Activated naive CD4-positive, alpha-beta T cell treated with anti-CD3 and anti-CD28 coated beads, Interleukin-2, amount 50 U/mL, for 24 hours (primary cell): ENCODE results near the gene SSH2.
"Not testable (repeated sequence)": the region's sequence is repeated elsewhere in the genome, so short reads cannot be mapped to it uniquely, and the experiment has no call there.

ENCODE experiments used
- H3K27ac Mint-ChIP-seq: one replicate; pipeline ENCODE4 v1.8.0; 2021; ENCODE audit warnings: mild to moderate bottlenecking, mixed read lengths
- H3K27me3 Mint-ChIP-seq: one replicate; pipeline ENCODE4 v1.8.0; 2021; ENCODE audit warnings: mixed read lengths
- H3K36me3 Mint-ChIP-seq: one replicate; pipeline ENCODE4 v1.8.0; 2021; ENCODE audit warnings: mixed read lengths
- H3K4me1 Mint-ChIP-seq: one replicate; pipeline ENCODE4 v1.8.0; 2021; ENCODE audit warnings: mixed read lengths
- H3K4me3 Mint-ChIP-seq: one replicate; pipeline ENCODE4 v1.8.0; 2021; ENCODE audit warnings: mild to moderate bottlenecking, mixed read lengths
- H3K9me3 Mint-ChIP-seq: one replicate; pipeline ENCODE4 v1.8.0; 2021; ENCODE audit warnings: mixed read lengths

SSH2 gene

GRCh38 chr17:29663155-29663554, 266.9 kb downstream of the SSH2 start:
- H3K4me3 Mint-ChIP-seq, result no peak overlapping the region
- peak overlapping the region; percentile 76 for H3K27ac Mint-ChIP-seq
- H3K4me1 Mint-ChIP-seq, result peaks cover 61% of the 10 kb centered on the region
- no peaks in the 10 kb centered on the region for H3K9me3 Mint-ChIP-seq
- H3K36me3 Mint-ChIP-seq, result peaks cover 23% of the 10 kb centered on the region
- no peaks in the 10 kb centered on the region for H3K27me3 Mint-ChIP-seq

- peaks cover 51% of the 10 kb centered on the region for H3K4me1 Mint-ChIP-seq
- no peaks in the 10 kb centered on the region for H3K27me3 Mint-ChIP-seq
- H3K9me3 Mint-ChIP-seq, result no peaks in the 10 kb centered on the region
- H3K4me3 Mint-ChIP-seq, result peak overlapping the region; percentile 3
- peak overlapping the region; percentile 88 for H3K27ac Mint-ChIP-seq
- peaks cover 16% of the 10 kb centered on the region for H3K36me3 Mint-ChIP-seq
Measured at GRCh38 chr17:29661213-29661612, 268.8 kb downstream of the SSH2 start.

- peaks cover 38% of the 10 kb centered on the region for H3K4me1 Mint-ChIP-seq
- no peaks in the 10 kb centered on the region for H3K9me3 Mint-ChIP-seq
- peak overlapping the region; percentile 36 for H3K4me3 Mint-ChIP-seq
- H3K27ac Mint-ChIP-seq, result peak overlapping the region; percentile 46
- H3K36me3 Mint-ChIP-seq, result peaks cover 19% of the 10 kb centered on the region
- H3K27me3 Mint-ChIP-seq, result no peaks in the 10 kb centered on the region
Measured at GRCh38 chr17:29659155-29659554, 270.9 kb downstream of the SSH2 start.

GRCh38 chr17:29655323-29655722, 274.7 kb downstream of the SSH2 start:
- H3K27me3 Mint-ChIP-seq, result no peaks in the 10 kb centered on the region
- peak overlapping the region; percentile 74 for H3K27ac Mint-ChIP-seq
- no peak overlapping the region for H3K4me3 Mint-ChIP-seq
- H3K4me1 Mint-ChIP-seq, result peaks cover 22% of the 10 kb centered on the region
- peaks cover 11% of the 10 kb centered on the region for H3K36me3 Mint-ChIP-seq
- H3K9me3 Mint-ChIP-seq, result no peaks in the 10 kb centered on the region

- no peaks in the 10 kb centered on the region for H3K27me3 Mint-ChIP-seq
- H3K36me3 Mint-ChIP-seq, result peaks cover 15% of the 10 kb centered on the region
- H3K4me1 Mint-ChIP-seq, result peaks cover 15% of the 10 kb centered on the region
- H3K27ac Mint-ChIP-seq, result no peak overlapping the region
- H3K4me3 Mint-ChIP-seq, result no peak overlapping the region
- no peaks in the 10 kb centered on the region for H3K9me3 Mint-ChIP-seq
Measured at GRCh38 chr17:29653995-29654714, 275.9 kb downstream of the SSH2 start.

- Mint-ChIP-seq H3K36me3 (peaks cover 16% of the 10 kb centered on the region), H3K27ac (peak overlapping the region; percentile 4), H3K4me3 (no peak overlapping the region), H3K9me3 (no peaks in the 10 kb centered on the region), H3K4me1 (peaks cover 10% of the 10 kb centered on the region), H3K27me3 (no peaks in the 10 kb centered on the region)
Measured at GRCh38 chr17:29652976-29653375, 277.1 kb downstream of the SSH2 start.

GRCh38 chr17:29651913-29652312, 278.1 kb downstream of the SSH2 start:
- not testable (repeated sequence) for H3K4me1 Mint-ChIP-seq, H3K27me3 Mint-ChIP-seq, H3K4me3 Mint-ChIP-seq, H3K27ac Mint-ChIP-seq, H3K9me3 Mint-ChIP-seq
- H3K36me3 Mint-ChIP-seq, result peaks cover 16% of the 10 kb centered on the region

- Mint-ChIP-seq H3K36me3 (peaks cover 7% of the 10 kb centered on the region), H3K4me3 (no peak overlapping the region), H3K4me1 (peaks cover 9% of the 10 kb centered on the region), H3K9me3 (no peaks in the 10 kb centered on the region), H3K27ac (peak overlapping the region; percentile 79), H3K27me3 (no peaks in the 10 kb centered on the region)
Measured at GRCh38 chr17:29650396-29650795, 279.6 kb downstream of the SSH2 start.

GRCh38 chr17:29649359-29649758, 280.7 kb downstream of the SSH2 start:
- H3K4me1 Mint-ChIP-seq, result peaks cover 16% of the 10 kb centered on the region
- H3K27me3 Mint-ChIP-seq, result no peaks in the 10 kb centered on the region
- peaks cover 8% of the 10 kb centered on the region for H3K36me3 Mint-ChIP-seq

GRCh38 chr17:29648005-29648404, 282.0 kb downstream of the SSH2 start:
- Mint-ChIP-seq H3K9me3 (no peaks in the 10 kb centered on the region), H3K36me3 (peaks cover 8% of the 10 kb centered on the region), H3K27me3 (no peaks in the 10 kb centered on the region), H3K4me3 (no peak overlapping the region), H3K27ac (peak overlapping the region; percentile 23), H3K4me1 (peaks cover 17% of the 10 kb centered on the region)

More at GRCh38 chr17:29649359-29649758, 280.7 kb downstream of the SSH2 start:
- Mint-ChIP-seq H3K9me3 (no peaks in the 10 kb centered on the region), H3K4me3 (no peak overlapping the region), H3K27ac (peak overlapping the region; percentile 79)

- H3K36me3 Mint-ChIP-seq, result peaks cover 8% of the 10 kb centered on the region
- no peaks in the 10 kb centered on the region for H3K9me3 Mint-ChIP-seq
- H3K27ac Mint-ChIP-seq, result peak overlapping the region; percentile 56
- no peaks in the 10 kb centered on the region for H3K27me3 Mint-ChIP-seq
- no peak overlapping the region for H3K4me3 Mint-ChIP-seq
- peaks cover 34% of the 10 kb centered on the region for H3K4me1 Mint-ChIP-seq
Measured at GRCh38 chr17:29645515-29646051, 284.4 kb downstream of the SSH2 start.

GRCh38 chr17:29643817-29644160, 286.2 kb downstream of the SSH2 start:
- Mint-ChIP-seq H3K27me3 (no peaks in the 10 kb centered on the region), H3K27ac (peak overlapping the region; percentile 74), H3K36me3 (peaks cover 4% of the 10 kb centered on the region), H3K9me3 (no peaks in the 10 kb centered on the region), H3K4me1 (peaks cover 47% of the 10 kb centered on the region), H3K4me3 (no peak overlapping the region)

- Mint-ChIP-seq H3K27ac (peak overlapping the region; percentile 77), H3K36me3 (peaks cover 2% of the 10 kb centered on the region), H3K4me1 (peaks cover 50% of the 10 kb centered on the region), H3K9me3 (no peaks in the 10 kb centered on the region), H3K27me3 (no peaks in the 10 kb centered on the region), H3K4me3 (no peak overlapping the region)
Measured at GRCh38 chr17:29642171-29642611, 287.8 kb downstream of the SSH2 start.

- Mint-ChIP-seq H3K9me3 (no peaks in the 10 kb centered on the region), H3K27me3 (no peaks in the 10 kb centered on the region), H3K36me3 (peaks cover 4% of the 10 kb centered on the region), H3K4me3 (no peak overlapping the region), H3K27ac (peak overlapping the region; percentile 91), H3K4me1 (peaks cover 50% of the 10 kb centered on the region)
Measured at GRCh38 chr17:29640981-29641642, 288.9 kb downstream of the SSH2 start.

- Mint-ChIP-seq H3K4me1 (peaks cover 45% of the 10 kb centered on the region), H3K36me3 (peaks cover 4% of the 10 kb centered on the region), H3K4me3 (no peak overlapping the region), H3K27ac (peak overlapping the region; percentile 91), H3K27me3 (no peaks in the 10 kb centered on the region), H3K9me3 (no peaks in the 10 kb centered on the region)
Measured at GRCh38 chr17:29640413-29640812, 289.6 kb downstream of the SSH2 start.

GRCh38 chr17:29633886-29634285, 296.1 kb downstream of the SSH2 start:
- no peaks in the 10 kb centered on the region for H3K27me3 Mint-ChIP-seq
- no peaks in the 10 kb centered on the region for H3K9me3 Mint-ChIP-seq
- H3K4me1 Mint-ChIP-seq, result peaks cover 29% of the 10 kb centered on the region
- peak overlapping the region; percentile 53 for H3K27ac Mint-ChIP-seq
- no peak overlapping the region for H3K4me3 Mint-ChIP-seq
- H3K36me3 Mint-ChIP-seq, result peaks cover 3% of the 10 kb centered on the region
